SK-N-SH treated with all-trans-retinoic acid at 6 μM for 48 hours (cell line): ENCODE results near the gene SIX2.

ENCODE experiments used
- CREB5 ChIP-seq: fragments of 250-450 bp; sonication (Bioruptor Pico); IDR thresholded peaks from 2 replicates; pipeline ENCODE4 v1.5.1; 2020; ENCODE audit warnings: low read depth, mild to moderate bottlenecking, moderate library complexity
- ESRRG ChIP-seq: fragments of 250-450 bp; sonication (Bioruptor Pico); IDR thresholded peaks from 2 replicates; pipeline ENCODE4 v1.6.1; 2021; ENCODE audit warnings: mild to moderate bottlenecking
- PATZ1 ChIP-seq: fragments of 250-450 bp; sonication (Bioruptor Pico); IDR thresholded peaks from 2 replicates; pipeline ENCODE4 v1.8.0; 2020; ENCODE audit warnings: mild to moderate bottlenecking, moderate library complexity, borderline replicate concordance
- ZNF8 ChIP-seq: fragments of 450-650 bp; formaldehyde crosslinking; IDR thresholded peaks from 2 replicates; pipeline ENCODE4 v1.5.0; 2020; ENCODE audit warnings: mild to moderate bottlenecking, moderate library complexity

GRCh38 chr2:45000341-45000901 is 8.8 kb downstream of the SIX2 start:
- TF ChIP-seq ZNF8 (CRISPR knock-in tag) (no peak), CREB5 (CRISPR knock-in tag) (no peak), PATZ1 (no peak), ESRRG (CRISPR knock-in tag) (no peak)
